ENCODE measurements around the gene SNRPD3.
"Not testable (repeated sequence)": the region's sequence is repeated elsewhere in the genome, so short reads cannot be mapped to it uniquely, and the experiment has no call there.

The SNRPD3 gene

GRCh38 chr22:24607429-24607983, 51.7 kb downstream of the SNRPD3 start:
- H3K79me2 ChIP-seq (ENCODE audit: control insufficient read depth, low read length); H4K20me1 ChIP-seq (ENCODE audit: control insufficient read depth, insufficient read depth, low read depth, low read length); H3K27me3 ChIP-seq (ENCODE audit: control insufficient read depth, low read length); H3K9me3 ChIP-seq (ENCODE audit: control insufficient read depth, insufficient read depth, low read length); H3K9me2 ChIP-seq (replicated peaks; ENCODE audit: control insufficient read depth, low read length); H3F3A ChIP-seq (ENCODE audit: control insufficient read depth, insufficient read depth); H3K36me3 ChIP-seq (ENCODE audit: control insufficient read depth, low read length): not testable (repeated sequence)
- Histone ChIP-seq H3K27ac (ENCODE audit: low read depth, low read length) (peak overlapping the region; percentile 6; the same call in 1 of the 2 replicates), H3K4me1 (ENCODE audit: control insufficient read depth, low read length) (peaks cover 15% of the 10 kb centered on the region), H3K4me2 (ENCODE audit: low read length) (peak overlapping the region; percentile 49), H3K4me3 (ENCODE audit: low read length) (peak overlapping the region; percentile 57)

- not testable (repeated sequence) for H3K9me3 ChIP-seq (ENCODE audit: control insufficient read depth, insufficient read depth, low read length); H3K27me3 ChIP-seq (ENCODE audit: control insufficient read depth, low read length); H3K79me2 ChIP-seq (ENCODE audit: control insufficient read depth, low read length); H4K20me1 ChIP-seq (ENCODE audit: control insufficient read depth, insufficient read depth, low read depth, low read length); H3F3A ChIP-seq (ENCODE audit: control insufficient read depth, insufficient read depth); H3K36me3 ChIP-seq (ENCODE audit: control insufficient read depth, low read length); H3K9me2 ChIP-seq (replicated peaks; ENCODE audit: control insufficient read depth, low read length)
- peak overlapping the region; percentile 57 for H3K4me3 ChIP-seq (ENCODE audit: low read length)
- H3K4me1 ChIP-seq (ENCODE audit: control insufficient read depth, low read length), result peaks cover 15% of the 10 kb centered on the region
- peak overlapping the region; percentile 49 for H3K4me2 ChIP-seq (ENCODE audit: low read length)
- 0 out of 2 replicates have a peak overlapping the region, but pooled peaks have one; percentile 6 for H3K27ac ChIP-seq (ENCODE audit: low read depth, low read length)
Observed at GRCh38 chr22:24608327-24608726, 52.5 kb downstream of the SNRPD3 start.

GRCh38 chr22:24609888-24610287, 54.1 kb downstream of the SNRPD3 start:
- not testable (repeated sequence) for H3F3A ChIP-seq (ENCODE audit: control insufficient read depth, insufficient read depth); H3K36me3 ChIP-seq (ENCODE audit: control insufficient read depth, low read length); H3K9me3 ChIP-seq (ENCODE audit: control insufficient read depth, insufficient read depth, low read length); H3K4me3 ChIP-seq (ENCODE audit: low read length); H3K4me2 ChIP-seq (ENCODE audit: low read length); H3K27me3 ChIP-seq (ENCODE audit: control insufficient read depth, low read length); H4K20me1 ChIP-seq (ENCODE audit: control insufficient read depth, insufficient read depth, low read depth, low read length); H3K4me1 ChIP-seq (ENCODE audit: control insufficient read depth, low read length); H3K9me2 ChIP-seq (replicated peaks; ENCODE audit: control insufficient read depth, low read length); H3K79me2 ChIP-seq (ENCODE audit: control insufficient read depth, low read length); H3K27ac ChIP-seq (ENCODE audit: low read depth, low read length)

GRCh38 chr22:24614794-24615193, 59.0 kb downstream of the SNRPD3 start:
- H3K79me2 ChIP-seq (ENCODE audit: control insufficient read depth, low read length); H3K9me3 ChIP-seq (ENCODE audit: control insufficient read depth, insufficient read depth, low read length); H3K27me3 ChIP-seq (ENCODE audit: control insufficient read depth, low read length); H3K4me3 ChIP-seq (ENCODE audit: low read length); H3K27ac ChIP-seq (ENCODE audit: low read depth, low read length); H3K36me3 ChIP-seq (ENCODE audit: control insufficient read depth, low read length); H3F3A ChIP-seq (ENCODE audit: control insufficient read depth, insufficient read depth); H3K4me1 ChIP-seq (ENCODE audit: control insufficient read depth, low read length); H4K20me1 ChIP-seq (ENCODE audit: control insufficient read depth, insufficient read depth, low read depth, low read length); H3K4me2 ChIP-seq (ENCODE audit: low read length); H3K9me2 ChIP-seq (replicated peaks; ENCODE audit: control insufficient read depth, low read length): not testable (repeated sequence)

GRCh38 chr22:24621244-24621643, 65.4 kb downstream of the SNRPD3 start:
- not testable (repeated sequence) for H3K36me3 ChIP-seq (ENCODE audit: control insufficient read depth, low read length); H3K4me1 ChIP-seq (ENCODE audit: control insufficient read depth, low read length); H3K4me3 ChIP-seq (ENCODE audit: low read length); H3K9me2 ChIP-seq (replicated peaks; ENCODE audit: control insufficient read depth, low read length); H3K4me2 ChIP-seq (ENCODE audit: low read length); H4K20me1 ChIP-seq (ENCODE audit: control insufficient read depth, insufficient read depth, low read depth, low read length); H3F3A ChIP-seq (ENCODE audit: control insufficient read depth, insufficient read depth); H3K79me2 ChIP-seq (ENCODE audit: control insufficient read depth, low read length); H3K27me3 ChIP-seq (ENCODE audit: control insufficient read depth, low read length); H3K9me3 ChIP-seq (ENCODE audit: control insufficient read depth, insufficient read depth, low read length); H3K27ac ChIP-seq (ENCODE audit: low read depth, low read length)

- not testable (repeated sequence) for H3K27me3 ChIP-seq (ENCODE audit: control insufficient read depth, low read length); H3K9me2 ChIP-seq (replicated peaks; ENCODE audit: control insufficient read depth, low read length); H3K4me2 ChIP-seq (ENCODE audit: low read length); H3K4me1 ChIP-seq (ENCODE audit: control insufficient read depth, low read length); H3K79me2 ChIP-seq (ENCODE audit: control insufficient read depth, low read length); H3K9me3 ChIP-seq (ENCODE audit: control insufficient read depth, insufficient read depth, low read length); H4K20me1 ChIP-seq (ENCODE audit: control insufficient read depth, insufficient read depth, low read depth, low read length); H3F3A ChIP-seq (ENCODE audit: control insufficient read depth, insufficient read depth); H3K4me3 ChIP-seq (ENCODE audit: low read length); H3K27ac ChIP-seq (ENCODE audit: low read depth, low read length); H3K36me3 ChIP-seq (ENCODE audit: control insufficient read depth, low read length)
Observed at GRCh38 chr22:24622596-24622995, 66.8 kb downstream of the SNRPD3 start.

All from DOHH2 (cell line).